Astrocyte of the spinal cord (primary cell): ENCODE results near the gene METTL26.

Experiments
- DNase-seq: peaks from one replicate; pipeline ENCODE4 v3.0.0; 2011; ENCODE audit warnings: low read depth, low spot score
- H3K4me3 ChIP-seq: 2 replicates; pipeline ENCODE4 v1.5.1; 2011; ENCODE audit warnings: low read depth, mild to moderate bottlenecking, low read length, moderate library complexity
- in situ Hi-C: cut with HindIII; loops from 2 replicates; pipeline ENCODE4 v1.10.0; 2017; ENCODE audit warnings: low sequenced_read_pairs
- TF ChIP-seq, protein P1 (sequence below): IDR thresholded peaks from 2 replicates; pipeline ENCODE4 v1.5.1; 2012; ENCODE audit warnings: low read depth, mild to moderate bottlenecking, low read length, inconsistent platforms

Gene METTL26

DNA sequence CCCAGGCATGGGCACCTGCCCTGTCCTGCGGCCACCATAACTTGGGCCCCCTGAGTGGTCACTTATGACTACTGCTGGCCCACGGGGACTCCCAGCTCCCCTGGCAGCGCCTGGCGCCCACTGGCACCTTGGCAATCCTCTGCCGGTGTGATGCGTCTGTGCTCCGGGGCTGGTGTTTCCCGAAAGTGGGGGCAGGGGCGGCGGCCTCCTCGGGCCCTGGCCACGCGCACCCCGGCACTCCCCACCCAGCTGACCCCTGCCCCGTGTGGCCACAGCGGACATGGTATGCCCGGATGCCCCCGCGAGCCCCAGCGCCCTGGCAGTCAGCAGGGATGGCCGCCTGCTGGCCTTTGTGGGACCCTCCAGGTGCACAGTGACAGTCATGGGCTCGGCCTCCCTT, 21.4 kb upstream of the METTL26 start:
- TF ChIP-seq, protein P1, sequence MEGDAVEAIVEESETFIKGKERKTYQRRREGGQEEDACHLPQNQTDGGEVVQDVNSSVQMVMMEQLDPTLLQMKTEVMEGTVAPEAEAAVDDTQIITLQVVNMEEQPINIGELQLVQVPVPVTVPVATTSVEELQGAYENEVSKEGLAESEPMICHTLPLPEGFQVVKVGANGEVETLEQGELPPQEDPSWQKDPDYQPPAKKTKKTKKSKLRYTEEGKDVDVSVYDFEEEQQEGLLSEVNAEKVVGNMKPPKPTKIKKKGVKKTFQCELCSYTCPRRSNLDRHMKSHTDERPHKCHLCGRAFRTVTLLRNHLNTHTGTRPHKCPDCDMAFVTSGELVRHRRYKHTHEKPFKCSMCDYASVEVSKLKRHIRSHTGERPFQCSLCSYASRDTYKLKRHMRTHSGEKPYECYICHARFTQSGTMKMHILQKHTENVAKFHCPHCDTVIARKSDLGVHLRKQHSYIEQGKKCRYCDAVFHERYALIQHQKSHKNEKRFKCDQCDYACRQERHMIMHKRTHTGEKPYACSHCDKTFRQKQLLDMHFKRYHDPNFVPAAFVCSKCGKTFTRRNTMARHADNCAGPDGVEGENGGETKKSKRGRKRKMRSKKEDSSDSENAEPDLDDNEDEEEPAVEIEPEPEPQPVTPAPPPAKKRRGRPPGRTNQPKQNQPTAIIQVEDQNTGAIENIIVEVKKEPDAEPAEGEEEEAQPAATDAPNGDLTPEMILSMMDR: no peak
- in situ Hi-C loops: no loop called here
- no peak for DNase-seq

DNA sequence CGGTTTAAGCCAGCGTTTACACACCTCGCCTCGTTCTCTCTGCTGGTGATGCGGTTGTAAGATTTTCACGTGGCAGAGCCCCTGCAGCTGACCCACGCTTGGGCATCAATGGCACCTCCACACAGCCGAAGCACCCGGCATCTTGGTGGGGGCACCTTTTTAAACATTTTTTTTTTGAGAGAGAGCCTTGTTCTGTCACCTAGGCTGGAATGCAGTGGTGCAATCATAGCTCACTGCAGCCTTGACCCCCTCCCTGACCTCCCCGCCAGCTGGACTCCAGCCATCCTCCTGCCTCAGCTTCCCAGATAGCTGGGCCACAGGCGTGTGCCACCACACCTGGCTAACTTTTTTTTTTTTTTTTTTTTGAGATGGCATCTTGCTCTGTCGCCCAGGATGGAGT, 17.9 kb upstream of the METTL26 start:
- in situ Hi-C loops: no loop called here
- no peak overlapping the region for H3K4me3 ChIP-seq
- TF ChIP-seq, protein P1: no peak
- DNase-seq: no peak

More for the DNA sequence above, 21.4 kb upstream of the METTL26 start:
- H3K4me3 ChIP-seq: no peak overlapping the region

DNA sequence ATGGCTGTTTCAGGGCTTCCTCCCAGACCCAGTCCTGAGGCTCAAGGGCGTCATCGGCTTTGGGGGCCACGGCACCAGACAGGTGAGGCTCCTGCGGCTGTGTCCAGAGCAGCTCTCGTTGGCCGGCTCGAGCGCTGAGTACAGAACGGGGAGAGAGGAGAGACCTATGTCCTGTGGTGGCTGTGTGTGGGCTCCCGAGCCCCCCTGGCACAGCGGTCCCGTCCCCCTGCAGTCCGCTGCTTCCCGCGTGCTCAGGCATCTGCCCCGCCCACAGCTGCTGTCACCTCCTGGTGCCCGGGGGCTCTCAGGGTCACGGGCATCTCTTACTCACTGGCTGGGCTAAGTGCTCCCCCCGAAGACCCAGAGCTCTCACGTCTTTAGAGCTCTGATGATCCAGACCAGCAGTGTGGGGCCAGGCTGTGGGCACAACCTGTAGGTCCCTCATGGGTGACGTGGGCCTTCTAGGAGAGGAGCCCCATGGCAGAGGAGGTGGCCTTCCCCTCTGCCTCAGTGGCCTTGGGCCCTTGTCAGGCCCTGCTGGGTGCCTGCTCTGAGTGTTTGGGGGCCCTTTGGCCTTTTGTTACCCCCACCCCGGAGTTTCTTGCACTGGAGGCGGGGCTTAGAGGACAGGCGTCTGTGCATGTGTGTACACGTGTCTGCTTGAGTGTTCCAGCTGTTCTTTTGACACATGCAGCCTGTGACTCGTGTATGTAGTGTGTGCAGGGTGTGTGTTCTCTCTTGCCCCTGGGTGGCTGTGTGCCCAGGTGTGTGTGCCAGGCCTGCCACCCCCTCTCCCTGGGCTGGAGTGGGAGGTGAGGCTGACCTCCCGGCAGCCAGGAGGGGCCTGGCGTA, 16.6 kb upstream of the METTL26 start:
- TF ChIP-seq, protein P1: no peak
- no peak overlapping the region for H3K4me3 ChIP-seq
- DNase-seq: no peak
- in situ Hi-C loops: no loop called here

DNA sequence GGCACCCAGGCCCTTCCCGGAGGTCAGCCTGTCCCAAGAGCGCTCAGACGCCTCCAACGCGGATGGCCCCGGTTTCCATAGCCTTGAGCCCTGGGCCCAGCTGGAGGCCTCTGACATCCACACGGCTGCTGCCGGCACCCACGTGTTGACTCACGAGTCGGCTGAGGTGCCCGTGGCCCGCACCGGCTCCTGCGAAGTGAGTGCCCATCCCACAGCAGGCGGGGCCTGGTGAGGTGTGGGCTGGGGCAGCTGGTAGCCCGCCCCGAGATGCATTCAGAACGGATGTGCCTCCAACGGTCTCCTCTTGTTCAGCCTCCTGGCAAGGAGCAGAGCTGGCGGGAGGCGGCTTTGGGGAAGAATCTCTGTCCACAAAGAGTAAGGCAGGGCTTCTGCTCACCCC, 15.7 kb upstream of the METTL26 start:
- no peak overlapping the region for H3K4me3 ChIP-seq
- in situ Hi-C loops: no loop called here
- DNase-seq: no peak
- TF ChIP-seq, protein P1: no peak

DNA sequence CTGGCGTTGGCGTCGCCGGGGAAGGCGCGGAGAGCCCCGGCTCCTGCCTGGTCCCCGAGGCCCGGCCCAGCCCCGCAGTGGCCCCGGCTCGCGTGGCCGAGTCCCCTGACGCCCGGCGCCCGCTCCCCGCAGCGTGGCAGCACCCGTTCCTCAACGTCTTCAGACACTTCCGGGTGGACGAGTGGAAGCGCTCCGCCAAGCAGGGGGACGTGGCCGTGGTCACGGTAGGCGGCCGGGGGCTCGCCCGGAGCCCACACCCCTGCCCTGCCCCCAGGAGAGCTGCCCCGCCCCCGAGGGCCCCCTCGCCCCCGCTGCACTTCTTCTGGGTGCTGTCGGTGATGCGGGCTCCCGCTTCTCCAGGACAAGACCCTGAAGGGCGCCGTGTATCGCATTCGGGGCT, 13.5 kb upstream of the METTL26 start:
- TF ChIP-seq, protein P1: no peak
- H3K4me3 ChIP-seq: peak overlapping the region; percentile 61
- DNase-seq: no peak
- in situ Hi-C loops: no loop called here

DNA sequence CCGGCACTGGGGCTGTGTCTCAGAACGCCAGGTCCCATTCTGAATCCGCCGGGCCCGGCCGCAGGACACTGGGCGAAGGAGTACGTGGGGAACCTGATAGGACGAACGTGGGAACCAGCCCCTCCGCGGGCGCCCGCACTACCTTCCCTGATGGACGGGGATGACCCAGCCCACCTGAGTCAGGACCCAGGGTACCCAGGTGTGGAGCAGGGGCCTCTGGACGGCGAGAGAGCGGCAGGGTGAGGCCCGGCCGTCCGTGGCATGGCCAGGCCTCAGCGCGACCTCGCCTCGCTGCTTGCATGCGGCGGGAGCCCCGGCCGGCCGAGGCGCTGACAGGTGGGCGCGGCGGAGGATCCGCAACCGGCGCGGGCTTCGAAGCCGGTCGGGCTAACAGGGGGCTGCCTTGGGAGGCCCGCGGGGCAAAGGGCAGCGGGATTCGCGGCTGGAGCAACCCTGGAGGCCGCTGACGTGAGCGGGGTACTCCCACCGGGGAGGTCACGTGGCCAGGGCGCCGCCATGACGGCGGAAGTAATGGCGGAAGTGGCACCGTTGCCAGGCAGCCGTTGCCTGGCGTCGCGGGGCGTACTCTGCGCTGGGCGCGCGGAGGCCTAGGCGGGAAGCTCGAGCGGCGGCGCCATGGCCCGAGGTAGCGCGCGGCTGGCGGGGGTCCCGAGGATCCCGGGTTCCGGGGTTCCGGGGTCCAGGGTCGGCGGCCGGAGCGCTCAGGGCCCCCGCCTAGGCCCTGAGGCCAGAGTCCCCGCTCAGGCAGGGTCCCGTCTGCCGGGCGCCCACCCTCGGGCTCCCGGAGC, 12.9 kb upstream of the METTL26 start, which contains the start of gene WDR90:
Gene WDR90, plus strand, starts transcription at position 585 of the 809 bp plus-strand sequence. Its CDS starts 52 bp downstream, at position 637.
- in situ Hi-C loops: no loop called here
- TF ChIP-seq, protein P1: no peak
- peak; percentile 88 for DNase-seq
- peak within 1 kb of the TSS; percentile 61 for H3K4me3 ChIP-seq
